ENCODE measurements around the gene FAM89B.
A peak's percentile ranks its signal among the peaks of the same experiment; 100 is the strongest.

The FAM89B gene

GRCh38 chr11:65611028-65611757 lies 38.9 kb downstream of the FAM89B start:
- no peak for DNase-seq (ENCODE audit: low read depth)
- TF ChIP-seq, protein P1, sequence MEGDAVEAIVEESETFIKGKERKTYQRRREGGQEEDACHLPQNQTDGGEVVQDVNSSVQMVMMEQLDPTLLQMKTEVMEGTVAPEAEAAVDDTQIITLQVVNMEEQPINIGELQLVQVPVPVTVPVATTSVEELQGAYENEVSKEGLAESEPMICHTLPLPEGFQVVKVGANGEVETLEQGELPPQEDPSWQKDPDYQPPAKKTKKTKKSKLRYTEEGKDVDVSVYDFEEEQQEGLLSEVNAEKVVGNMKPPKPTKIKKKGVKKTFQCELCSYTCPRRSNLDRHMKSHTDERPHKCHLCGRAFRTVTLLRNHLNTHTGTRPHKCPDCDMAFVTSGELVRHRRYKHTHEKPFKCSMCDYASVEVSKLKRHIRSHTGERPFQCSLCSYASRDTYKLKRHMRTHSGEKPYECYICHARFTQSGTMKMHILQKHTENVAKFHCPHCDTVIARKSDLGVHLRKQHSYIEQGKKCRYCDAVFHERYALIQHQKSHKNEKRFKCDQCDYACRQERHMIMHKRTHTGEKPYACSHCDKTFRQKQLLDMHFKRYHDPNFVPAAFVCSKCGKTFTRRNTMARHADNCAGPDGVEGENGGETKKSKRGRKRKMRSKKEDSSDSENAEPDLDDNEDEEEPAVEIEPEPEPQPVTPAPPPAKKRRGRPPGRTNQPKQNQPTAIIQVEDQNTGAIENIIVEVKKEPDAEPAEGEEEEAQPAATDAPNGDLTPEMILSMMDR (conservative IDR thresholded peaks at IDR 0.05; ENCODE audit: low read depth, low read length), result no peak
- peak overlapping the region; percentile 72 for H3K4me3 ChIP-seq (ENCODE audit: low read length)

DNA sequence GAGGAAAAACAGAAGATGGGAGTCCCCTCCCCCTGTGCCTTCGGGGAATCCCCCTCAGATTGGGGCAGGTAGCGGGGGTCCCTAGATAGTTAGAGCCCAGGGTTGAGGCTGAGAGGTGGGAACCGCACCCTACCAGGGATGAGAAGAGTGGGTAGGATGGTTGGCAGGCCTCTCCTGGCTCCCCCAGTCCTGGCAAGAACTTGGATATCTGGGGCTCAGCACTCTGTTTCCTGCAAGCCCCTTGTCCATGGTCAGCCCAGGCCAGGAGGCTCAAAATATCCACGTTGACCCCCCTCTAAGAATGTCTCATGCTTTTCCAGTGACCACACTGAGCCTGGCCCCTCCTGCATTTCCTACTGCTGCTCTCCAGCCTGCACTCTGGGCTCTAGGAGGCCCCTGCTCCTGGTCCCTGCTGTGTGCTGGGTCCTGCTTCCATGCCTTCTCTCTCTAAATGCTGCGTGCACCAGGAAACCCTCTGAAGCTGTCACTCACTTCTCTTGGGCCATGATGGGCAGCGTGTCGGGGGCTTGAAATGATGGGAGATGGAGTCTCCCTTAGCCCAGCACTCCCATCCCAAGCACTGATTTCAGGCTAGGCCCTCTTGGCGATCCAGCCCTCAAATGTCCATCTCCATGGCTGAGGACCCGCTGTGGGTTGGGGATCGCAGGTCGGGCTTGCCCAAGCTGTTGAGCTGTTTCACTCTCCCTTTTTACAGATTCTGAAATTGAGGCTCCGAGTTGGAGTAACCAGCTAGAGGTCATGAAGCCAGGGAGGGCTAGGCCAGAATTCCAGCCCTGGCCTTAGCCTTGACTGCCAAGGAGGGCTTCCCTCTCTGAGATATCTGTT lies 39.6 kb downstream of the FAM89B start:
- TF ChIP-seq, protein P1 (conservative IDR thresholded peaks at IDR 0.05; ENCODE audit: low read depth, low read length), result no peak
- peak overlapping the region; percentile 72 for H3K4me3 ChIP-seq (ENCODE audit: low read length)
- no peak for DNase-seq (ENCODE audit: low read depth)

- no peak for DNase-seq (ENCODE audit: low read depth)
- peak overlapping the region; percentile 72 for H3K4me3 ChIP-seq (ENCODE audit: low read length)
These were observed 40.4 kb downstream of the FAM89B start for GRCh38 chr11:65612691-65613090.

GRCh38 chr11:65613091-65613928 lies 41.0 kb downstream of the FAM89B start:
- peak overlapping the region; percentile 72 for H3K4me3 ChIP-seq (ENCODE audit: low read length)
- no peak for DNase-seq (ENCODE audit: low read depth)
- TF ChIP-seq, protein P1 (conservative IDR thresholded peaks at IDR 0.05; ENCODE audit: low read depth, low read length), result no peak

More at GRCh38 chr11:65612691-65613090, 40.4 kb downstream of the FAM89B start:
- TF ChIP-seq, protein P1 (conservative IDR thresholded peaks at IDR 0.05; ENCODE audit: low read depth, low read length), result no peak

DNA sequence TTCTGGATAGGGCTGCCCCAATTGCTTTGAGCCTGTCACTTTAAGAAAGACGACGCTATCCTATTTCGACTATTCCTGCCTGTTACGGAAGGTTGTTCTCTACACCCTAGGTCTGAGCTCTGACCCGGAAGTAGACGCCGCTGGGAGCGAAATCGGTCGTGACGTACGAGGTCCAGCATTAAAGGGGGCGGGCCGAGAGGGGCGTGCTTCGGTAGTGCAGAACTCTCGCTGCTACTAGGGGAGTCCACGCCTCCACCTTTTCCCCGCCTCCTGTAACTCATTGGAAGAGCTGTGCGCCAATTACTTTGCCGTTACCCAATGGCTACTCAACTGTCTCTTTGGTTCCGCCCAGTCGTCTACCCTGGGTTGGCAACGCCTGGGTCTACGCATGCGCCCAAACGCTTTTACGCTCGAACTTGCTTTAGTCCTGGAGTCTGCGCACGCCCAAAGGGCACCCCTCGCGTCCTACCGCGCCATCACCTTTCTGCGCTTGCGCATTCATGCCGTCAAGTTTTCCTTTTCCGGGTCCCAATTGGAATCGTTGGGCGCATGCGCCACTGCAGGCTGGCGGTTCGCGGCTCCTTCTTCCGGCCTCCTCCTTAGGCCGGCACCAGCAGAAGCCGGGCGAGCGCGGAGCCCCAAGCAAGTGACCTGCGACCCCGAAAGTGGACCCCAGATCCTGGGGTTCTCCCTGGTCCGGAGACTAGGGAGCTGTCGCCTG lies 43.1 kb downstream of the FAM89B start, which contains the start of gene PCNX3:
Gene PCNX3, plus strand, starts transcription at position 548 of the 721 bp plus-strand sequence. CDS start 536 bp downstream, outside the sequence.
- TF ChIP-seq, protein P1 (conservative IDR thresholded peaks at IDR 0.05; ENCODE audit: low read depth, low read length), result no peak
- DNase-seq (ENCODE audit: low read depth), result peak; percentile 99
- peak within 1 kb of the TSS; percentile 72 for H3K4me3 ChIP-seq (ENCODE audit: low read length)

GRCh38 chr11:65615950-65616574 lies 43.7 kb downstream of the FAM89B start:
- no peak for DNase-seq (ENCODE audit: low read depth)
- TF ChIP-seq, protein P1 (conservative IDR thresholded peaks at IDR 0.05; ENCODE audit: low read depth, low read length), result no peak
- peak overlapping the region; percentile 72 for H3K4me3 ChIP-seq (ENCODE audit: low read length)
